Mesothelial cell of epicardium (in vitro differentiated cells): Measurements from ENCODE around the gene LGALS1. TPM values are rescaled to one million over a fixed set of nuclear protein-coding genes. Genes with fewer than 3 reads are reported as not detected.
A peak's percentile ranks its signal among the peaks of the same experiment; 100 is the strongest.
"Not testable (repeated sequence)": the region's sequence is repeated elsewhere in the genome, so short reads cannot be mapped to it uniquely, and the experiment has no call there.

Experiments
- DNase-seq, 2 experiments: peaks; one replicate each; pipeline ENCODE4 v3.0.0; 2021; ENCODE audit warnings: low spot score in 2 of 2; ENCODE audit not compliant: unreplicated experiment in 2 of 2
- H3K27ac Mint-ChIP-seq: 2 replicates; pipeline ENCODE4 v1.8.0; 2021; ENCODE audit warnings: mixed read lengths
- H3K27me3 Mint-ChIP-seq: 2 replicates; pipeline ENCODE4 v1.8.0; 2021; ENCODE audit warnings: low read depth, mixed read lengths
- H3K36me3 Mint-ChIP-seq: 2 replicates; pipeline ENCODE4 v1.8.0; 2021; ENCODE audit warnings: mixed read lengths
- H3K4me1 Mint-ChIP-seq: 2 replicates; pipeline ENCODE4 v1.8.0; 2021; ENCODE audit warnings: mixed read lengths
- H3K4me3 Mint-ChIP-seq: 2 replicates; pipeline ENCODE4 v1.8.0; 2021; ENCODE audit warnings: mild to moderate bottlenecking, moderate library complexity, mixed read lengths
- H3K9me3 Mint-ChIP-seq: 2 replicates; pipeline ENCODE4 v1.8.0; 2021; ENCODE audit warnings: mixed read lengths
- total RNA-seq: library from RNA; stranded (reverse); gene quantifications from 3 replicates; pipeline ENCODE4 v1.2.1, GENCODE V29; 2021
- TF ChIP-seq, protein P1 (sequence below): fragments of 200-600 bp; sonication (generic); IDR thresholded peaks from one replicate; pipeline ENCODE4 v1.5.0; 2021; ENCODE audit warnings: antibody characterized with exemption; ENCODE audit not compliant: unreplicated experiment

The LGALS1 gene
- total RNA-seq, 1 donor from 2014 or later = 238 TPM

DNA sequence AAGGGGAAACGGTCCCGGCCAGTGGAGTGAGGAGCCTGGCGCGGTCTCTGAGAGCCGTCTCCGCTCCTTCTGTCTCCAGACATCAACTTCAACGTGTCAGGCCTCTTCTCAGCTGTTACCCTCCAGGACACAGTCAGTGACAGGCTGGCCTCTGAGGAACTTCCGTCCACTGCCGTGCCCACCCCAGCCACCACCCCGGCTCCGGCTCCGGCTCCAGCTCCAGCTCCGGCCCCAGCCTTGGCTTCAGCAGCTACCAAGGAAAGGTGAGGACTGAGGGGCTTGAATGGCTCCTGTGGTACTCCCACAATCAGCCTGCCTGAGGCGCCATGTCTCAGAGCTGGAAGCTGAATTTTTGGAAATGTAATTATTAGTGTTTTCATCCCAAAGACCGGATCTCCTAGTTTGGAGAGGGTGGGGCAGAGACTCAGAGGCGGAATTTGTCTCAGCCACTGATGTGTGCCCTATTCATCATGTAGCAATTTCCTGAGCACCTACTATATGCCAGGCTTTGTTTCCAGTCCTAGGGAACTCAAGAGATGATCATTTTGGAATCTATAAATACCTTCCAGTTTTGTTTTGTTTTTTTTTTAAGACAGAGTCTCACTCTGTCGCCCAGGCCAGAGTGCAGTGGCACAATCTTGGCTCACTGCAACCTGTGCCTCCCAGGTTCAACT is 24.8 kb upstream of the LGALS1 start:
- Mint-ChIP-seq H3K4me1 (no peaks in the 10 kb centered on the region), H3K36me3 (peaks cover 24% of the 10 kb centered on the region), H3K27ac (no peak overlapping the region), H3K9me3 (no peaks in the 10 kb centered on the region), H3K27me3 (no peaks in the 10 kb centered on the region), H3K4me3 (no peak overlapping the region)
- TF ChIP-seq, protein P1, sequence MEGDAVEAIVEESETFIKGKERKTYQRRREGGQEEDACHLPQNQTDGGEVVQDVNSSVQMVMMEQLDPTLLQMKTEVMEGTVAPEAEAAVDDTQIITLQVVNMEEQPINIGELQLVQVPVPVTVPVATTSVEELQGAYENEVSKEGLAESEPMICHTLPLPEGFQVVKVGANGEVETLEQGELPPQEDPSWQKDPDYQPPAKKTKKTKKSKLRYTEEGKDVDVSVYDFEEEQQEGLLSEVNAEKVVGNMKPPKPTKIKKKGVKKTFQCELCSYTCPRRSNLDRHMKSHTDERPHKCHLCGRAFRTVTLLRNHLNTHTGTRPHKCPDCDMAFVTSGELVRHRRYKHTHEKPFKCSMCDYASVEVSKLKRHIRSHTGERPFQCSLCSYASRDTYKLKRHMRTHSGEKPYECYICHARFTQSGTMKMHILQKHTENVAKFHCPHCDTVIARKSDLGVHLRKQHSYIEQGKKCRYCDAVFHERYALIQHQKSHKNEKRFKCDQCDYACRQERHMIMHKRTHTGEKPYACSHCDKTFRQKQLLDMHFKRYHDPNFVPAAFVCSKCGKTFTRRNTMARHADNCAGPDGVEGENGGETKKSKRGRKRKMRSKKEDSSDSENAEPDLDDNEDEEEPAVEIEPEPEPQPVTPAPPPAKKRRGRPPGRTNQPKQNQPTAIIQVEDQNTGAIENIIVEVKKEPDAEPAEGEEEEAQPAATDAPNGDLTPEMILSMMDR = no peak
- DNase-seq = no peak

DNA sequence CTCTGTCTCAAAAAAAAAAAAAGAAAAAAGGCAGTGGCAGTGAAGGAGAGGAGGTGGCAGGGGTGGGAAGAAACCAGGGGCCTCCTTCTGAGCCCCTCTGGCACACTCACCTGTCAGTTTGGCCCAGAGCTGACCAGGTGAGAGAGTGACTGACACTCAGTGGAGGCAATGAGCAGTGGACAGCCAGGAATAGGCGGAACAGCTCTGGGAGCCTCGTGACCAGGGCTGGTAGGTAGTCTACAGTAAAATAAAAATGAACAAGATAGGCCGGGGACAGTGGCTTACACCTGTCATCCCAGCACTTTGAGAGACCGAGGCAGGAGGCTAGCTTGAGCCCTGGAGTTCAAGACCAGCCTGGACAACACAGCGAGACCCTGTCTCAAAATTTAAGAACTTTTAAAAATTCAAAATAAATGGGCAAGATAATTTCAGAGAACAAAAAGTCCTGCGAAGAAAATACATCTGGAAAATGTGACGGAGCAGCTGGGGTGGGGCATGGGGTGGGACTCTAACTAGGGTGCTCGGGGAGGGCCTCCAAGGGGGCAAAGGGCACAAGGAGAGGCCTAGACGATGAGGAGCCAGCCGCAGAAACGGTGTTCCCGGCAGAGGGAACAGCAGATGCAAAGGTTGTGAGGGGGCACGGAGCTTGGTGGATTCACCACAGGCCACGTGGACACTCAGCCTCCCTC is 20.7 kb upstream of the LGALS1 start:
- H3K4me3 Mint-ChIP-seq = no peak overlapping the region
- no peaks in the 10 kb centered on the region for H3K27me3 Mint-ChIP-seq
- no peak for DNase-seq
- TF ChIP-seq, protein P1 = no peak
- H3K27ac Mint-ChIP-seq = no peak overlapping the region
- no peaks in the 10 kb centered on the region for H3K9me3 Mint-ChIP-seq
- H3K36me3 Mint-ChIP-seq = peaks cover 15% of the 10 kb centered on the region
- peaks cover 16% of the 10 kb centered on the region for H3K4me1 Mint-ChIP-seq

DNA sequence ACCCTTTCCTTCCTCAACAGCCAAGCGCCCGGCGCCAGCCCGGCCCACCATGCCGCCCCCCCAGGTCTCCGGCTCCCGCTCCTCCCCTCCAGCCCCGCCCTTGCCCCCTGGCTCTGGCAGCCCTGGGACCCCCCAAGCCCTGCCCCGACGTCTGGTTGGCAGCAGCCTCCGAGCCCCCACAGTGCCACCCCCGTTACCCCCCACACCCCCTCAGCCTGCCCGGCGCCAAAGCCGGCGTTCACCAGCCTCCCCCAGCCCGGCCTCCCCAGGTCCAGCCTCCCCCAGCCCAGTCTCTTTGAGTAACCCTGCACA is 20.2 kb upstream of the LGALS1 start:
- Mint-ChIP-seq H3K36me3 (peaks cover 10% of the 10 kb centered on the region), H3K9me3 (no peaks in the 10 kb centered on the region), H3K4me1 (peaks cover 21% of the 10 kb centered on the region), H3K4me3 (no peak overlapping the region), H3K27ac (no peak overlapping the region), H3K27me3 (no peaks in the 10 kb centered on the region)
- TF ChIP-seq, protein P1 = no peak
- no peak for DNase-seq

DNA sequence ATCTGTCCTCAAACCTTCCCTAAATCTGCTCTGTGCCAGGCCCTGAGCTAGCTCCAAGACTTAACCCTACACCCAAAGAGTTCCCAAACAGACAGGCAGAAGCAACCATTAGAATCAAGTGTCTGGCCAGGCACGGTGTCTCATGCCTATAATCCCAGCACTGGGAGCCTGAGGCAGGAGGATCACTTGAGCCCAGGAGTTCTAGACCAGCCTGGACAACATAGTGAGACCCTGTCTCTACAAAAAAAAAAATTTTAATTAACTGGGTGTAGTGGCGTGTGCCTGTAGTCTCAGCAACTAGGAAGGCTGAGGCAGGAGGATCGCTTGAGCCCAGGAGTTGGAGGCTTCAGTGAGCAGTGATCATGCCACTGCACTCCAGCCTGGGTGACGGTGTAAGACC is 18.9 kb upstream of the LGALS1 start:
- not testable (repeated sequence) for DNase-seq, H3K27me3 Mint-ChIP-seq, H3K9me3 Mint-ChIP-seq, H3K4me3 Mint-ChIP-seq, H3K36me3 Mint-ChIP-seq, H3K27ac Mint-ChIP-seq
- H3K4me1 Mint-ChIP-seq = peaks cover 34% of the 10 kb centered on the region

DNA sequence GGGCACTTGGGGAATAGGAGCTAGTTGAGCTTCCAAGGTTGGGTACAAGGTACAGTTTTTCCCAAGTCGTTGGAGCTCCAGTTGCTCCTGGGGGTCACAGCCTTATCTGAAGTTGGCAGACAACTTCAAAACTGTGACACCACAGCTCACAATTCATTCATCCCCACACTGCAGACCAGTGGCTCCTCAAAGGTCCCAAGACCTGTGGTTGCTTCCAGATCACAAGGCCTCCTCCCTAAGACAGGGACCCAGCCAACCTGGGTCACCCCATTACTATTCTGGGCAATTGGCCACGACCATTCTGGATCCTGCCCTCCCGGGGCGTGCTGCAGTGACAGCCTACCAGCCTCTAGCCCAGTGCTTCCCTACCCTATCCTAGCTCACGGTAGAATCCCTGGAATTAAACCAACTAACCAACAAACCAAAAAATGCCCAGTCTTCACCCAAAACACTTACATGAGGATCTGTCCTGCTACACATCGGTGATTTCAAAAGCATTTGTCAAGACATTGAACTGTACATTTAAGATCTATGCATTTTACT is 17.8 kb upstream of the LGALS1 start:
- Mint-ChIP-seq H3K27ac (peak overlapping the region; percentile 98), H3K9me3 (no peaks in the 10 kb centered on the region), H3K4me1 (peaks cover 41% of the 10 kb centered on the region), H3K27me3 (no peaks in the 10 kb centered on the region), H3K36me3 (peaks cover 5% of the 10 kb centered on the region), H3K4me3 (peak overlapping the region; percentile 81)
- DNase-seq = no peak
- TF ChIP-seq, protein P1 = no peak
